Neural progenitor cell (in vitro differentiated cells): ENCODE data around the gene ARHGEF12.

Experiments used
- EZH2 ChIP-seq: fragments of 200-600 bp; sonication (generic); IDR thresholded peaks from 2 replicates; pipeline ENCODE4 v1.6.1; 2017; ENCODE audit warnings: antibody characterized with exemption, mild to moderate bottlenecking, moderate library complexity
- TF ChIP-seq, protein P1 (sequence below): fragments of 200-600 bp; sonication (generic); IDR thresholded peaks from 2 replicates; pipeline ENCODE4 v1.5.1; 2017; ENCODE audit warnings: antibody characterized with exemption, mild to moderate bottlenecking

DNA sequence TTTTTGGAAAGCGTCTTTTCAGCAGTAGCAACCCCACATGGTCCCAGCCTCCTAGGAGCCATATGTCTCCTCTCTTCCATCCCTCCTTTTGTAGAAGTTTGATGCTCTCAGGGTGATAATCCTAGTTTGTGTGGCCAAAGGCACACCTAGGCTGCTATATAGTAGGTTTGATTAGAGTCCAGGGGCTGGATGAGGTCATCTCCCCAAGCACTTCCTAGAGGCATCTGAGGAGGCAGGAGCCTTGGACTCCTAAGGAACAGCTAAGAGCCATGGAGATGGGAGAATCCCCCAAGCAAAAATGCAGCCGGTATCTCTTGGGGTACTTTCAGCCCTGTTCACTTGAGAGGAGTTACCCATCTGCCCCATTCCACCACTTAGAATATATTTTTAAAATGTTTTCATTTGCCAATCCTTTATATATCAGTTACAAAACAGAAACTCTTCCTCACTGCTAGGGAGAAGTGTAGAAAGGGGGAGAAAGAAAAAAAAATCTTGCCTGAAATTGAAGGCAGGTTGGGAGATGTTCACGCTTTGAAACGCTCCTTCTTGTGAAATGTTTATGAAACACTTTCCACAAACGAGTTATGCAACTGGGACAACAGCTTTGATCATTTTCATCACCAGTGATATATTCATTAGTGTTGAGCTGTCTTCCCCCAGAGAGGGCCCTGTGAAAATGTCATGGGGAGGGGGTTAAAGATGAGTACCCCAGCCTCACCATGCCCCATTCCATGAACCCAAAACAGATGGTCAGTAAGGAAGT is 43.0 kb upstream of the ARHGEF12 start:
- TF ChIP-seq, protein P1, sequence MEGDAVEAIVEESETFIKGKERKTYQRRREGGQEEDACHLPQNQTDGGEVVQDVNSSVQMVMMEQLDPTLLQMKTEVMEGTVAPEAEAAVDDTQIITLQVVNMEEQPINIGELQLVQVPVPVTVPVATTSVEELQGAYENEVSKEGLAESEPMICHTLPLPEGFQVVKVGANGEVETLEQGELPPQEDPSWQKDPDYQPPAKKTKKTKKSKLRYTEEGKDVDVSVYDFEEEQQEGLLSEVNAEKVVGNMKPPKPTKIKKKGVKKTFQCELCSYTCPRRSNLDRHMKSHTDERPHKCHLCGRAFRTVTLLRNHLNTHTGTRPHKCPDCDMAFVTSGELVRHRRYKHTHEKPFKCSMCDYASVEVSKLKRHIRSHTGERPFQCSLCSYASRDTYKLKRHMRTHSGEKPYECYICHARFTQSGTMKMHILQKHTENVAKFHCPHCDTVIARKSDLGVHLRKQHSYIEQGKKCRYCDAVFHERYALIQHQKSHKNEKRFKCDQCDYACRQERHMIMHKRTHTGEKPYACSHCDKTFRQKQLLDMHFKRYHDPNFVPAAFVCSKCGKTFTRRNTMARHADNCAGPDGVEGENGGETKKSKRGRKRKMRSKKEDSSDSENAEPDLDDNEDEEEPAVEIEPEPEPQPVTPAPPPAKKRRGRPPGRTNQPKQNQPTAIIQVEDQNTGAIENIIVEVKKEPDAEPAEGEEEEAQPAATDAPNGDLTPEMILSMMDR, result no peak
- no peak for TF ChIP-seq EZH2
